Upper lobe of left lung (tissue), 4 donors: Measurements from ENCODE around the gene SPTBN1.

Experiments
- CTCF ChIP-seq, 6 experiments: fragments of 450-650 bp in 4 of 6; fragments of 200-600 bp in 2 of 6; sonication (generic) in 2 of 6; IDR thresholded peaks; one replicate each; pipeline ENCODE4 v1.5.1; 2016 to 2019; ENCODE audit warnings: antibody characterized with exemption in 6 of 6
- POLR2A ChIP-seq, 4 donors: fragments of 450-650 bp; IDR thresholded peaks; one replicate each; pipeline ENCODE4 v1.5.1; 2016 to 2017; ENCODE audit warnings: antibody characterized with exemption in 4 of 4, mild to moderate bottlenecking in 2 of 4

- no peak for TF ChIP-seq CTCF (IDR thresholded peaks at IDR 0.05)
- TF ChIP-seq POLR2A (IDR thresholded peaks at IDR 0.05) = no peak
Measured at GRCh38 chr2:54561010-54561409, 104.9 kb downstream of the SPTBN1 start.
